ENCODE data around the gene BTBD10. TPM values are rescaled to one million over a fixed set of nuclear protein-coding genes. Genes with fewer than 3 reads are reported as not detected.

Gene BTBD10
- total and polyA plus RNA-seq, 2 donors (not counting 1 experiment from before 2014, with no cell fraction given), result 40.2 to 83.9 TPM

DNA sequence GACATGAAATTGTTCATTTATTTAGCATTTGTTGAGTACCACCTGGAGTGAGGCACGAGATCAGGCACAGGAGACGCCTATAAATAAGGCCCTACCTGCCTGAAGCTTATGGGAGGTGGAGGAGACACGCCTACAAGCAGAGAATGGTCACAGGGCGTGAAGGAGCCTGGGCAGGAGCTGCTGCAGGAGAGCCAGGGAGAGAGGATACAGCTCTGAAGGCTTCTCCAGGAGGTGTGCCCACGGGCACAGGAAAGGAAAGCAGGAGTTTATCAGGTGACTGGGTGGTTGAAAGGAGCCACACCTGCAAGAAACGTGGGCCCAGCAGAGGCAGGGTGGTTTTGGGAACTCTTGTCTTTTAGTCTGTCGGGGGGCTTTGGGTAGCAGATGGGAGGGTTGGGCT is 115.1 kb downstream of the BTBD10 start:
- no peaks in the 10 kb centered on the region for H4K20me1 ChIP-seq (ENCODE audit: control insufficient read depth, extremely low read depth, insufficient read depth, low read length)
- H3K79me2 ChIP-seq (ENCODE audit: control insufficient read depth, insufficient read depth, low read length), result no peaks in the 10 kb centered on the region
- H3K27me3 ChIP-seq (ENCODE audit: control insufficient read depth, insufficient read depth, low read length), result no peaks in the 10 kb centered on the region
- TF ChIP-seq, protein P1, sequence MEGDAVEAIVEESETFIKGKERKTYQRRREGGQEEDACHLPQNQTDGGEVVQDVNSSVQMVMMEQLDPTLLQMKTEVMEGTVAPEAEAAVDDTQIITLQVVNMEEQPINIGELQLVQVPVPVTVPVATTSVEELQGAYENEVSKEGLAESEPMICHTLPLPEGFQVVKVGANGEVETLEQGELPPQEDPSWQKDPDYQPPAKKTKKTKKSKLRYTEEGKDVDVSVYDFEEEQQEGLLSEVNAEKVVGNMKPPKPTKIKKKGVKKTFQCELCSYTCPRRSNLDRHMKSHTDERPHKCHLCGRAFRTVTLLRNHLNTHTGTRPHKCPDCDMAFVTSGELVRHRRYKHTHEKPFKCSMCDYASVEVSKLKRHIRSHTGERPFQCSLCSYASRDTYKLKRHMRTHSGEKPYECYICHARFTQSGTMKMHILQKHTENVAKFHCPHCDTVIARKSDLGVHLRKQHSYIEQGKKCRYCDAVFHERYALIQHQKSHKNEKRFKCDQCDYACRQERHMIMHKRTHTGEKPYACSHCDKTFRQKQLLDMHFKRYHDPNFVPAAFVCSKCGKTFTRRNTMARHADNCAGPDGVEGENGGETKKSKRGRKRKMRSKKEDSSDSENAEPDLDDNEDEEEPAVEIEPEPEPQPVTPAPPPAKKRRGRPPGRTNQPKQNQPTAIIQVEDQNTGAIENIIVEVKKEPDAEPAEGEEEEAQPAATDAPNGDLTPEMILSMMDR (conservative IDR thresholded peaks at IDR 0.05 in 1 of 2, IDR thresholded peaks at IDR 0.05 in 1 of 2; ENCODE audit: low read depth in 1 of 2, low read length in 2 of 2), result no peak
- TF ChIP-seq EZH2 (IDR thresholded peaks at IDR 0.05; ENCODE audit: low read length, missing control alignments), result no peak
- no peak overlapping the region for H3K9ac ChIP-seq (ENCODE audit: insufficient read depth, low read length)
- H3K9me3 ChIP-seq (ENCODE audit: control insufficient read depth, insufficient read depth, low read depth, low read length), result no peaks in the 10 kb centered on the region
- no peaks in the 10 kb centered on the region for H3K36me3 ChIP-seq (ENCODE audit: control insufficient read depth, insufficient read depth, low read length)
- no peaks in the 10 kb centered on the region for H3K4me1 ChIP-seq (ENCODE audit: control insufficient read depth, extremely low read depth, insufficient read depth, low read length)
- H2AFZ ChIP-seq (ENCODE audit: low read length), result no peak overlapping the region
- no peak overlapping the region for H3K4me3 ChIP-seq (replicated peaks in 1 of 4; ENCODE audit: control extremely low read depth in 1 of 4, insufficient read depth in 1 of 4, low read depth in 3 of 4, low read length in 4 of 4)
- no peak overlapping the region for H3K4me2 ChIP-seq (ENCODE audit: extremely low read depth, insufficient read depth, low read length)
- no peak overlapping the region for H3K27ac ChIP-seq (ENCODE audit: insufficient read depth, low read length)
- DNase-seq (ENCODE audit: low read depth in 2 of 2), result no peak

DNA sequence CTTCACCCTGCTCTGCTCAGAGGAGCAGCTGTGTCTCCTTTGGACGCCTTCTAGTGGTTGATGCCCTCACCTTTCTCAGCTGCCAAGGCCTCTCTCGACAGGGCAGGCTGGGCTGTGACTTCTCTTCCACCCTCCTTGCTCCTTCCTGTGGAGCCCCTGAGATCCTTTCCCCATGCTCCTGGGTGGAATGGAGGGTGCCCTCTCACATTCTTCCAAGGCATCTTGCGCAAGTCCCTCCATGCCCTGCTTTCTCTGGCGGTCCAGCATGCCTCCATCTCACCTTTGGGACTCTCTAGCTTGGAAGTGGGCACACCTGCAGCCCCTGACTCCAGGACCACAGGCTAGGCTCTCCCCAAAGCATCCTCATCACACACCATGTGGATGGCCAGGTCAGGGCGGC is 116.6 kb downstream of the BTBD10 start:
- DNase-seq (ENCODE audit: low read depth in 2 of 2), result no peak
- no peaks in the 10 kb centered on the region for H3K79me2 ChIP-seq (ENCODE audit: control insufficient read depth, insufficient read depth, low read length)

DNA sequence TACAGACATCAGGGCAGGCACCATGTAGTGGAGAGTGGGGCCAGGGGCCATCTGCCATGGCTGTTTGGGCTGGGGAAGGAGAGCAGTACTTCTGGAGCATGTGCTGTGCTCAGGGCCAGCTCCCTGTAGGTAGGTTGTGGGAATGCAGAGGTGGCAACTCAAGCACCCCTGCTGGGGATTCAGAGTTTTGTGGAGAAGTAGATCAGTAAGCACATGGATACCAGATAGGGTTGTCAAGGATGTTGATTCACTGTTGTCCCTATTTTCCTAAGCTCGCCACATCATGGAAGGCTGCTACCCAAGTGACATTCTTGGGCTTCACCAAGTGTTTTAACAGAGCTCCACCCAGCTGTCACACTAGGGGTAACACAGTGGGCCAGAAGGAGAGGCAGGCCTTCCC is 118.2 kb downstream of the BTBD10 start:
- Histone ChIP-seq H3K4me2 (ENCODE audit: extremely low read depth, insufficient read depth, low read length) (no peak overlapping the region), H3K79me2 (ENCODE audit: control insufficient read depth, insufficient read depth, low read length) (no peaks in the 10 kb centered on the region), H3K4me1 (ENCODE audit: control insufficient read depth, extremely low read depth, insufficient read depth, low read length) (peaks cover 1% of the 10 kb centered on the region), H2AFZ (ENCODE audit: low read length) (no peak overlapping the region), H3K4me3 (replicated peaks in 1 of 4; ENCODE audit: control extremely low read depth in 1 of 4, insufficient read depth in 1 of 4, low read depth in 3 of 4, low read length in 4 of 4) (no peak overlapping the region), H3K27me3 (ENCODE audit: control insufficient read depth, insufficient read depth, low read length) (no peaks in the 10 kb centered on the region), H3K9ac (ENCODE audit: insufficient read depth, low read length) (no peak overlapping the region), H4K20me1 (ENCODE audit: control insufficient read depth, extremely low read depth, insufficient read depth, low read length) (no peaks in the 10 kb centered on the region), H3K27ac (ENCODE audit: insufficient read depth, low read length) (no peak overlapping the region), H3K9me3 (ENCODE audit: control insufficient read depth, insufficient read depth, low read depth, low read length) (no peaks in the 10 kb centered on the region), H3K36me3 (ENCODE audit: control insufficient read depth, insufficient read depth, low read length) (no peaks in the 10 kb centered on the region)
- no peak for TF ChIP-seq EZH2 (IDR thresholded peaks at IDR 0.05; ENCODE audit: low read length, missing control alignments)
- TF ChIP-seq, protein P1 (conservative IDR thresholded peaks at IDR 0.05 in 1 of 2, IDR thresholded peaks at IDR 0.05 in 1 of 2; ENCODE audit: low read depth in 1 of 2, low read length in 2 of 2), result no peak
- DNase-seq (ENCODE audit: low read depth in 2 of 2), result no peak

More for the DNA sequence above, 116.6 kb downstream of the BTBD10 start:
- H3K9me3 ChIP-seq (ENCODE audit: control insufficient read depth, insufficient read depth, low read depth, low read length), result no peaks in the 10 kb centered on the region
- TF ChIP-seq, protein P1 (conservative IDR thresholded peaks at IDR 0.05 in 1 of 2, IDR thresholded peaks at IDR 0.05 in 1 of 2; ENCODE audit: low read depth in 1 of 2, low read length in 2 of 2), result no peak
- no peak for TF ChIP-seq EZH2 (IDR thresholded peaks at IDR 0.05; ENCODE audit: low read length, missing control alignments)
- no peak overlapping the region for H3K4me3 ChIP-seq (replicated peaks in 1 of 4; ENCODE audit: control extremely low read depth in 1 of 4, insufficient read depth in 1 of 4, low read depth in 3 of 4, low read length in 4 of 4)
- H3K4me1 ChIP-seq (ENCODE audit: control insufficient read depth, extremely low read depth, insufficient read depth, low read length), result no peaks in the 10 kb centered on the region
- H3K9ac ChIP-seq (ENCODE audit: insufficient read depth, low read length), result no peak overlapping the region
- H3K27ac ChIP-seq (ENCODE audit: insufficient read depth, low read length), result no peak overlapping the region
- no peak overlapping the region for H2AFZ ChIP-seq (ENCODE audit: low read length)
- H3K27me3 ChIP-seq (ENCODE audit: control insufficient read depth, insufficient read depth, low read length), result no peaks in the 10 kb centered on the region
- no peaks in the 10 kb centered on the region for H3K36me3 ChIP-seq (ENCODE audit: control insufficient read depth, insufficient read depth, low read length)
- H3K4me2 ChIP-seq (ENCODE audit: extremely low read depth, insufficient read depth, low read length), result no peak overlapping the region
- no peaks in the 10 kb centered on the region for H4K20me1 ChIP-seq (ENCODE audit: control insufficient read depth, extremely low read depth, insufficient read depth, low read length)
